HG02852 (cell line): ENCODE results near the gene COL6A3.

Experiments used
- ATAC-seq: cut with Tn5 transposase; IDR thresholded peaks from one replicate; pipeline ENCODE4 v1.9.1; 2021; ENCODE audit warnings: mild to moderate bottlenecking, moderate library complexity; ENCODE audit not compliant: unreplicated experiment

COL6A3 gene

DNA sequence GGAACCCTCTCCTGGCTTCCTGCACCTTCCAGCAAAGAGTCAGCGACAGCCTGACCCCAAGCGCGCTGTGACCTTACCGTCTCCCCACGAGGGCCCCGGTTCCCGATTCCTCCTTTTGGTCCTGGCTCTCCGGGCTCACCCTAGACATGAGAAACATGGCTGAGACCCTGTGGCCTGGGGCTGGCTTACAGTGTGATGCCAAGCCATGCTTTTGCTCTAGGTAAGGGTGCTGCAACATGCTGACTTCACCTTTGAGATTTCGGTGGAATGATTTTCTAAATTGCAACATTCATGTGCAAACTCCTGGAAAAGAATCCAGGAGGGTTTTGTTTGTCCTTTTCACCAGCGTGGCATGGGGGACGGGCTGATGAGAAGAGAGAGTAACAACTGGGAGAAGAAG, 63.9 kb downstream of the COL6A3 start:
- ATAC-seq = no peak

DNA sequence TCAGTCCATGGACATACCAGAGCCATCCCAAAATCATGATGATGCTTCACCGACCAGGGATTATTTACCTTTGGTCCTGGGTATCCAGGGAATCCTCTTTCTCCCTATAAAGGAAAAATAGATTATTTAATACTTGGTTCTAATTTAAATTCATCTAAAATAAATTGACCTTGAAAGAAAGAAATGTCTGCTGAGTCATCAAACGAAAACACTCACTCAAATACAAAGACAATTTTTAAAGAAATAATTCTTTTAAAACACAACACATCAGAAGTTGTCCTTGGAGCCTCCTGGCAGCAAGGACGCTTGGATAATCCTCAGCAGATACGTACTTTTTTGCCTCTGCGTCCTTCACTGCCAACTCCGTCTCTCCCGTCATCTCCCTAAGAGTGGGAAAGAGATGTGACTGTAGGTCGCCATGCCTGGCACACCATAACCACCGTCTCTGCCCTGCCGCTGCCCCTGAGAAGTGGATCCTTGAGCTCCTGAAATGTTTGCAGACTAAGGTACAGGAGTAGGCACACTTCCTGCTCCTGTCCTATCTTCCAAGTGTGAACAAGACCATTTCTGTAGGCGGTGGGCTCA, 65.6 kb downstream of the COL6A3 start:
- ATAC-seq = no peak

DNA sequence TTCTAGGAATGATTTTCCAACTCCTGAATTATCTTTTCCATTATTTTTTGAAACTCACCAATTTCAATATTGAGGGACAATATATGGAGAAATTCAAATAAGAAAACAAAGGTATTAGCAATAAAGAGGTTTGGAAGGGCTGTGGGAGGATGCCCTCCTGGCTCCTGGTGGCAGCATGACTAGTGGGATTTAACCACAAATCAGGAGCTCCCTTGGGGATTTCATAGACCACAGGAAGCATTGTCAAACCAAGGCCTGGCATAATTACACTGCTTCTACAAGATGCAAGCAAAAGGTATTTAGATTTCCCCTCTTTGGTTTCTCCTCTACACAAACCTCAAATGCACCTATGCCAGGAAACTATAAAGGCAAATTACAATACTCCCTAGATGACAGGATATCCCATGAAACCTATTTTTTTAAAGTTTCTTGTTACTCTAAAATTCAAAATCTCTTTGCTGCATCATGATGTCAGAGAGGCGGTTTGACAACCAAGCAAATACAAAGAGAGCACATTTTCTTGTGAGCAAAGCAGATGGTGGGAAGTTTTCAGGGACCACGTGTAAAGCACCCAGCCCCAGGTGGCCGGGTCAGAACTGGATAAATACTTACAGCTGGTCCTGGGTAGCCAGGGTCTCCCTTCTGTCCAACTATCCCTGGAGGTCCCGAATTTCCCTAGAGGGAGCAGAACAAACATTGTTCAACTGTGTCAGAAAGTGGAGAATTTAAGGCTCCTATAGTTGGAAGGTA, 67.9 kb downstream of the COL6A3 start:
- no peak for ATAC-seq

DNA sequence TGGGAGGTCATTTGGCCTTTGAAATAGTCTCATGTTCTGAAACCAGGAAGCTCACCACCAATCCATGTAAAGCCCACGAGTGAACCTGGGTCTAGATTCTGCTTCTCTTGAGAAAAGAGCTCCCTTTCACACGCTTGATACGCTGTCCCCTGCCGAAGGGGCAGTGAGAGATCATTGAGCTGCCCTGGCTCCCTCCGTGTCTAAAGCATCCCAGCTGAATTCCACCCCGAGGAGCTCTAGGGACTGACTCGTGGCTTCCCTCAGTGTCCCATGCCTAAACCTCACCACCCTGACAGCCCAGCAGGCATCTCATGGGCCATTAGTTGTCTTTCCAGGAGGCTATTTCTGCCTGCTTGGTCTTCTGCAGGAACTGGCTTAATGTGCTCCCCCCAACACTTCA, 68.6 kb downstream of the COL6A3 start:
- ATAC-seq = no peak

DNA sequence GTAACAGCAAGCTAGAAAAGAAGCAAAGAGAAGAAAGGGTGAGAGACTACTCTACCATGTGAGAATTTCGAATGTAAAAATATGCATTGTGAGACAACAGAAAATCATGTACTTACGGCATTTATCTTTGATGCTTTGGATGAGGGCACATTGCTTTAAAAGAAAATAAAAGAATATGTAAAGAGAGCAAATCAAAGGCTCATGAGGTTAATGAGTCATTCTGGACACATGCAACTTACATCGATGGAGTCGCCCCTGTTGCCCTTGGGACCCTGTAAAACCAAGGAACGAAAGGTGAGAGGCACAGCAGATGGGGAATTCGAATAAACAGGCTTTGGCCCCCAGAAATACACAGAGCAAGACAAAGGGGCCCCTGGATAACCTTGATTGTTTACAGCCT, 69.0 kb downstream of the COL6A3 start:
- no peak for ATAC-seq

DNA sequence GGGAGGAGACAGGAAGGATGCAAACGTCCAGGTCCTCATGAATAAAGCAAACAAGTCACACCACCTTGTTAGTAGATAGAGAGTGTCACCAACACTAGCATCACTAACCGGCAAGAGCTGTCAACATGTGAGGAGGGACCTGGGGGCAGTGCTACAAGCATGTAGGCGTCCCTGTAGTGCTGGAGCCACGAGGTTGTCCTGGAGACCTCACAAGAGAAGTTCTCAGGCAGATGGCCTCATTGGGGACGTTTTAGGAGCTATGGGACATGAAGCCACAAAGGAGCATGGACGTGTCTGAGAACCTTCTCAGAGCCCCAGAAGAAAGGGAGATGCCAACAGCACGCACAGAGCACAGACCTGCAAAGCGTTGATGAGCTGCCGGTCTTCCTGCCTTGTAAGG, 70.0 kb downstream of the COL6A3 start:
- ATAC-seq = no peak

DNA sequence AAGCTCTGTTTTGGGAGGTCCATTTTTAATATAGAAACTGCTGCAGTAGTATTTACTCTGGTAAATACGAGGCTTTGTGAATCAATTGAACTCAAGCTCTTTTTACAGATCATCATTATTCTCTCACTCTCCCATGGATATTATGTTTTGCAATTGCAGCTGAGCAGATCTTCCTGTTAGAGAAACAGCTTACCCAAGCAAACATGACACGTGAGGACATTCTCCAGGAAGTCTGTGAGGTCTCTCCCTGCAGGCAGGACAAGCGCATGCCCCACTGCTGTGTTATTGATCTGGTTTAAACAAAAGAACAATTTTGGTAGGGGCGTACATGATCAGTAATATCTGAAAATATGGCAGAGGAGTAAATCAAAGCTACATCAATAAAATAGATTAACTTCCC, 72.1 kb downstream of the COL6A3 start:
- ATAC-seq = no peak

DNA sequence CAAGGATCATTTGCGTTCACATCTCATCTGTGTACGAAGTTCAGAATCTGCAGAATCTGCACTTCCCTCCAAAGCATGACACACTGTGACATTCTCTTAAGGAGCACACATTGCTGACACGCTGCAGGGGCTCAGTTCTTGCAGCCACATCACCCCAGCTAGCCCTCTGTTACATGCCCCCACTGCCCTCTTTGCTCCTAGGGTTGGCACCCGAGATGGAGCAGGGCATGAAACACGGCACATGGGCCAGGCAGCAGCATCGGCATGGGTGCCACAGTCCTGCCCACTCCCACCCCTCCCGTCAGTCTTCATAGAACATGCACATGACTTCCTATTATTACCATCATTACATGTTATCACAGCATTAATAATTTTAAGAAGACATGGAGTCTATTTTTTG, 76.4 kb downstream of the COL6A3 start:
- ATAC-seq = no peak

DNA sequence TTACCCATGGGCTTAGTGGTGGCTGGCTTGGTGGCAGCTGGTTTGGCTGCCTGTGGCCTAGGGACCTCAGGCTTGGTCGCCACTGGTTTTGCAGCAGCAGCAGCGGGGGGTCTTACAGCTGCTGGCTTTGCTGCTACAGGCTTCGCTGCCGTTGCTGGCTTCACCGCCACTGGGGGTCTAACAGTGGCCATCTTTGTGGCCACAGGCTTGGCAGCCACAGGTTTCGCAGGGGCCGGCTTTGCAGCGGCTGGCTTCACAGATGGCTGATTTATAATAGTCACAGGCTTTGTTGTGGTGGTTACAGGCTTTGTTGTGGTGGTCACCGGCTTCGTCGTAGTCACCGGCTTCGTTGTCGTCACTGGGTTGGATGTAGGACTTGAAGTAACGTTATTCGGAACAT, 77.8 kb downstream of the COL6A3 start:
- ATAC-seq = no peak

DNA sequence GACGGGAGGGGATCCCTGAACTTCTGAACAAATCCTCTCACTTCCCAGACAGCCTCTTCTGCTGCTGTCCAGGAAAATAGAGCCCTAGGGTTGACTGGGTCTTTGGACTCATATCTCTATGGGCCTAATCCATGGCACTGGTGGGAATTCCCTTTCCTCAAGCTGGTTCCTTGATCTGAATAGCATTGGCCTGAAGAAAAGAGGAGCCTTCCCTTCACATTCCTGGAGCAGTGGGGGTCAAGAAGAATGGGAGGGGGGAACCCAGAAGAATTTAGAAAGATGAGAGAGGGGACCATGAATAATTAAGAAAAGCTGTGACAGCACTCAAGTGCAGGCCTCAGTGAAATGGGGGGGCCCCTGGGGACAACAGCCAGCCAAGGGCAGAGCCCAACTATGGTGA, 80.2 kb downstream of the COL6A3 start:
- ATAC-seq = no peak

DNA sequence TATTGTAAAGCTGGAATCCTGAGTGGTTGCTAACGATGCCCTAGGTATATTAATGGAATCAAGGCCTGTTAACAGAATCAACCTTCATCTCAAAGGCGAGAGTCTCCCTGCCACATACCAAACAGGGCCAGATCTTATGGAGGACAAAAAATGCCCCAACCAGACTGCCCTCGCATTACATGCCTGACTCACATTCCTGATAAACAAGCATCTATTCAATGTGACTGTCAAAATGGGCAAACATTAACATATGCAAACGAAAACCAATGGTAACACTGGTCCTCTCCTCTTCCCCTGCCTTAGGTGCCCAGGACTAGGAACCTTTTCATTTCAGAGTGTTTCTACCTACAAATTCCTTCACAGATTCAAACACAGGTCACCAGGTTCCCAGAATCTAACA, 83.4 kb downstream of the COL6A3 start:
- ATAC-seq = no peak

DNA sequence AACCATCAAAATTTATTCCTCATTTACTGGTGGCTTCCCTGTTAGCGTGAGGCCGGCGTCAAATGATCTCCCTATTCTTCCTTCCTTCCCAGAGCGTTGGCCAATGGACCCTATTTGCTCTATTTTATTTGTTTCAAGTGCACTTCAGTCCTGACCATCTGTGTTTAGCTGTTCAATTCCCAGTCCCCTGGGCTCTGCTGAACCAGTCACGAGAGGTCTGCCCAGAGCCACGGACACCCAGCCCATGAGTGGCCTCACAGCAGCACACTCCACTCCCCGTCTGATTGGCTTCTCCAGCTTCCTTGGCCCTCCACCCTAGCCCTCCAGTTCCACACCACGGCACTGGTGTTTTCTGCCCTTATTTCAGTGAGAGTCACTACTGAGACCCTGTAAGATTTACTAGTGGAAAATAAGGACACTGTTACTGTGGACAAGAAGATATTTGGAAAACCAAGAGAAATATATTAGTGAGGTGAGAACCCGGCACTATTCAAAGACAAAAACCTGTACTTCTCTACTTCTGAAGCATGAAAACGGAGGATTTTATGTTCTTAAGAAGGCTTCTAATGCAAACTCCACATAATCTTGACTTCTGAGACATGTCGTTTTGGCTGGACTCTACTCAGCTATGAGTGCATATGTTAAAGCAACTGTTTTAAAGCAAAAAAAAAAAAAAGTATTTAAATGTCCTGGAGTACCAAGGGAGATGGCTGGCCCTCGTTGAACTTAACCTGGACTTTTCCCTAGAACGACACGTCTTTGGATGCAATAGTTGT, 86.6 kb downstream of the COL6A3 start:
- ATAC-seq = no peak

DNA sequence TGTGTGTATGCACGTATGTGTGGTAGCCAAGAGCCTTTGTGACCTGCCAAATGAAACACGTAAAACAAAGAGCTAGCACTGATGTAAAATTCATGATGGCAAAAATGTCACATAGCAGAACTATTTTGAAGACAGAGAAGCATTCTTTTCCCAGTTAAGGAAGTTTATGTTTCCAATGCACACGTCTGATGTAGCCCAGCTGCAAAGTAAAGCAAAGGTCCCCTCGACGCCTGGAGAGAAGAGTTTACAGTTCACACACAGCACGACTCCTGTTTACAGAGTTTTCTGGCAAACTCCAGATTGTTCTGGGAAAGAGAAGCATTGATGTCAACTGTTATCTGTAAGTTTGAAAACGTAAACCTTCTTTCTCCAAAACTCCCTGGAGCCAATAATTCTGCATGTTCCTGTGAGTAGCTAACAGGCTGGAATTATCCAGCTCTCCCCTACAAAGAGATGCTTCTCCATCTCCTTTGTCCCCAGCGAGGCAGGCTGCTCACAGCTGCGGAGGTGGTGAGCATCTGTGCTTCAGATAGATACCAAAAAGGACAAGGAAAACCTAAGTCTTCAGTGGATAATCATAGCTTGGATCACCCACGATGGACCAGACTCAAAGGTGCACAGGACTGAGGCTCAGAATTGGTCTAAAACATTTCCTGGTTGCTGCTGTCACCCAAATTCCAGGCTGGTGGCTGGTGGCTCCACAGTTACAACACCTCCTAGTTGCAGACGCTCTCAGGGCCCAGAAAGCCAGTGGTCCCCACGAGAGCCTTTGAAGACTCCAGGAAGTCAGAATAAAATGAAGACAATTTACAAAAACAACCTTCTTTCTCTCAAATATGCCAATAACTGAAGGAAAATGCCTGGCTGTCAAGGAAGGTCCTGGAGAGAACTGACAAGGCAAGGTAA, 87.4 kb downstream of the COL6A3 start:
- ATAC-seq = no peak

DNA sequence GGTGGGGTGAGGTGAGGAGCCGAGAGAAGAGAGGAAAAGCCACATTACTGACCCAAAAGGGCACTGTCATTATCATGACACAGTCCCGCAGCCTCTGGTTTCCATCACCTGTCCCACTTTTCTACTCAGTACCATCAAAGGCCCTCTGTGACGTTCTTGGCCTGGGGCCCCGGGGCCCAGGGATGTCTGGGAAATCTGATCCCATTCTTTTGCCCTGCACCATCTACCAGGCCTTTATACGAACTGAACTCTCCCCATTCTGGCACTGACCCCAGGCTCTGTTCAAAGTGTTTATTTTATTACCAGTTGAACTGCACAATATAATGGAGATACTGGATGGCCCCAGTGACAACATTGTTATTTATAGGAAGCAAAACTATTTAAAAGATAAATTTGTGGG, 89.1 kb downstream of the COL6A3 start:
- no peak for ATAC-seq

DNA sequence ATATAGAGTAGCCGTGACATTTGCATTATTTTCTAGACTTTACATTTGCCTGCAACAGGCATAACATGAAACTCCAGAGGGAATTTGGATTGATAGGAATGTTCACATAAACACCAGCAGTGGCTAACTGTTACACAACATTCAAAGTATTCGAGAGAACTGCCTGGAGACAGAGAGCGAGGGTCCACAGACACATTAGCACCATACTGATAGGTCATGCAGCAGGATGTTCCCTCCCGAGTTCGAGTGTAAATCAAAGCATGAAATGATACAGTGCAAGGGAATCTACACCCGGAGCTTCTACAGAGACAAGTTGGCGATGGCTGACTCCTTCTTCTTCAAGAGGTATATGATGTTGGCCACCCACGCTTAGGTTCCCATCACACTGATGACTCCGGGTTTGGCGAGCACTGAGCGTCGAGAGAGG, 89.5 kb downstream of the COL6A3 start:
- no peak for ATAC-seq

DNA sequence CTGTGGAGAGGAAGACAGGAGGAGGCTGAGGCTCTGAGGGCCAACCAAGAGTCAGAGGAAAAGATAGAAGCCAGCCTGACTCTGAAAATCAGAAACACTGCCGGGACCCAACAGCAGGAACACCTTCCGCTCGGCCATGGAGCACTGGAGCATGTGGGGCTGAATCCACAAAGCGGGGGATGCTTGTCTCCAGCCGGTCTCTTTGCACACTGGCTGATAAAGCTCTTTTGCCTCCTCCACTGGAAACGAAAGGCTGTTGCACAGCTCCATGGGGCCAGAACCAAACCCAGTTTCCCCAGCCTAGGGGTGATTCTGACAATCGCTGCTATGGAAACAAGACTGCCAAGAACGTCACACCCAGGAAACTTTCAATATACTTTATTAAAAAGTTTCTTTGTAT, 90.3 kb downstream of the COL6A3 start:
- ATAC-seq = no peak

DNA sequence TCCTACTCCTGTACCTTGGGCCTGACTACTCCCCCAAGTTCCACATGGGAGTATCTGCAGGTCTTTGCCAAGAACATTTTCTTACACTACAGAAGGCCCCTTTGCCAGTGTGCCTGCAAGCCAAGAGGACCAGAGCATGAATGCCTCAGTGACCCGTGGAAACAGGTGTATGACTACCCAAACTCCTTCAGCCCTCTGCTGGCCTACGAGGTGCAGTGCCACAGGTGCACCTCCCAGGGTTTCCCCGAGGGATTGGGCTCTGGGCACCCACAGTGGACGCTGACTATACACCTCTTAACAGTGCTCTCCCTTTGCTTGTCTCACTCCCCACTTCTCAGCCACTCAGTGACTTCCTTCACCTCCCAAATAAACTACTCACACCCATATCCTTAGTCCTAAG, 91.4 kb downstream of the COL6A3 start:
- no peak for ATAC-seq

DNA sequence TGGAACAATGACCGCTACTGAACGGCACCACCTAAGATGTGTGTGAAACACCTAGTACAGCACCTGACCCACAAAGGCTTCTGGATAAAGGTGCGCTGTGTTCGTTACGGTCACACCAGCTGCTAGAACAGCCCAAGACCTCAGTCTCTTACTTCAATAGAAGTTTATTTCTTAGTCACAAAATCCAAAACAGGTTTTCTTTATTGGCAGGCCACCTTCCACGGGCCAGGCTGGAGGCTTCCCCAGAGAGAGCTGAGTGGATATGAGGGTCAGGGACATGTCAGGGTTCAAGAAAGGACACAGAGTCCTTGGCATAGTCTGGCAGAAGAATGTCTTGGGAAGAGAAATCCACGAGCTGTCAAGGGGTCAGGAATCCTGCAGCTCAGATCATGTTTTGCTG, 92.2 kb downstream of the COL6A3 start:
- no peak for ATAC-seq

DNA sequence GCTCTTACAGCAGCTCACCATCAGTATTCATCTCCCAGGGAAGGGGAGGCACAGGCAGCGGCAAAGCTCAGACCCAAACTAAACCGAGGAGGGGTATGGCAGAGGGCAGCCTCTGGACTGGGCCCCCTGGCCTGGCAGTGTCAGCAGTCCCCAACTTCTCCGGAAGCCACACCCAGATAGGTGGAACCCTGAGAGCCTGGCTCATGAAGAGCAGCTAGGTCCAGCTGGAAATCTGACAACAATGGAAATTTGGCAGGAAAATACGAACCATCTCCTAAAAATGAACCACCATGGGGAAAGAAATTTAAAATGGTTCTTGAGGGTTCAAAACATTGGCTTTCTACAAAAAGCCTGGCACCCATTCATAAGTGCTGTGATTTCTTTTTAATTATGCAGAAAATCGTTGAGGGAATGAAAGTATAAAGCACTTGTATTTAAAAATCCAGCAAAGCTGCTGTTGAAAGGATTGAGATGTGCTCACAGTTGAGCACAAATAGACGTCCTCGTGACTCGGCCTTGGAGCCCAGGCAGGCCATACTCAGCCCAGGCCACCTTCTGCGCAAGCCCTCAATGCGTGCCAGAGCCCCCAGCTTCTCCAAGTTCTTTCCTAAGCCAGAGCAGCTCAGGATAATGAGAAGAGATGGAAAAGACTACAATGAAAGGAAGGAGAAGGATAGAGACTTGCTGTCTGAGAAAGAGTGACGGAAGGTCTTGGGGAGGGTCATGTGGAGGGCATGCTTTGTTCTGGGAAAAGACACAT, 93.0 kb downstream of the COL6A3 start:
- no peak for ATAC-seq

DNA sequence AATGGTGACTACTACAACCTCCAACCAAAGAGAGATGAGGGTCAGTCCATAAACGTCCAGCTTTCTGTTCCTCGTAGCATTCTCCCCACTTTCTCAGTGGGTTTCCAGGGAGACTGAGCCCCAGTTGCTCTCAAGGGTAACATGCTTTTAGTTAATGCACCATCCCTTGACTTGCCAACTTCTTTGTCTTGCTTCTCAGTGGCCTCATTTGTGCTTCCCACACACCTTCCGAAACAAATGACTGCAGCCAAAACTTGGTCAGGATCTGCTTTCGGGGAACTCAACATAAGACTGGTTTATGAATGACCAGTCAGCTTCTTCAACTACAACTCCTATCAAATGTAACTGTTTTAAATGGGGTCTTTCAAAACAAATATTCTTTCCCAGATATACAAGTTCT, 94.1 kb downstream of the COL6A3 start:
- no peak for ATAC-seq
